PC-9 (cell line): ENCODE results near the gene SLCO6A1. TPM values are rescaled to one million over a fixed set of nuclear protein-coding genes. Genes with fewer than 3 reads are reported as not detected.

Experiments used
- BruUV-seq: library from RNA; stranded (reverse); fragments of 400-500 nt; replicated peaks from 2 replicates; lab custom pipeline; 2021; lab: Mats Ljungman, UMichigan
- CTCF ChIA-PET: fragments of 300-600 bp; sonication (Branson Sonifier 250); formaldehyde crosslinking; loops from one replicate; lab custom pipeline; 2022; ENCODE audit warnings: antibody characterized with exemption; lab: Charles Lee
- POLR2A ChIA-PET: fragments of 300-600 bp; sonication (Branson Sonifier 250); formaldehyde crosslinking; loops from one replicate; lab custom pipeline; 2022; ENCODE audit warnings: antibody characterized with exemption; ENCODE audit not compliant: unreplicated experiment; lab: Charles Lee
- DNase-seq, 2 experiments: peaks; one replicate each; pipeline versions ENCODE4 v3.0.0 to v3.0.0-alpha.2; 2015 to 2022; ENCODE audit warnings: mixed read lengths in 1 of 2
- H2AFZ ChIP-seq: fragments of 200-600 bp; sonication (generic); 2 replicates; pipeline ENCODE4 v1.8.1; 2017; ENCODE audit warnings: antibody characterized with exemption
- H3F3A ChIP-seq: fragments of 200-600 bp; sonication (generic); 2 replicates; pipeline ENCODE4 v1.8.1; 2017; ENCODE audit warnings: antibody characterized with exemption, mild to moderate bottlenecking, low read depth; ENCODE audit not compliant: insufficient read depth
- H3K27ac ChIP-seq: fragments of 200-600 bp; sonication (generic); 2 replicates; pipeline ENCODE4 v1.6.1; 2016; ENCODE audit warnings: mixed run types
- H3K27me3 ChIP-seq: fragments of 200-600 bp; sonication (generic); 2 replicates; pipeline ENCODE4 v1.6.1; 2016; ENCODE audit warnings: low read depth, mixed run types; ENCODE audit not compliant: insufficient read depth
- H3K36me3 ChIP-seq: fragments of 200-600 bp; sonication (generic); 2 replicates; pipeline ENCODE4 v1.6.1; 2016; ENCODE audit warnings: low read depth, mixed run types
- H3K4me1 ChIP-seq: fragments of 200-600 bp; sonication (generic); replicated peaks from 2 replicates; pipeline ENCODE4 v1.6.1; 2016; ENCODE audit warnings: mixed run types; ENCODE audit not compliant: insufficient read depth
- H3K4me2 ChIP-seq: fragments of 200-600 bp; sonication (generic); 2 replicates; pipeline ENCODE4 v1.6.1; 2017; ENCODE audit warnings: mixed run types
- H3K4me3 ChIP-seq: fragments of 200-600 bp; sonication (generic); 2 replicates; pipeline ENCODE4 v1.6.1; 2016; ENCODE audit warnings: mixed run types
- H3K79me2 ChIP-seq: fragments of 200-600 bp; sonication (generic); 2 replicates; pipeline ENCODE4 v1.6.1; 2017; ENCODE audit warnings: low read depth, mixed run types
- H3K9me2 ChIP-seq: fragments of 200-600 bp; sonication (generic); 2 replicates; pipeline ENCODE4 v1.8.1; 2017; ENCODE audit warnings: mild to moderate bottlenecking; ENCODE audit not compliant: insufficient read depth
- H3K9me3 ChIP-seq: fragments of 200-600 bp; sonication (generic); 2 replicates; pipeline ENCODE4 v1.8.1; 2016; ENCODE audit warnings: low read depth; ENCODE audit not compliant: insufficient read depth
- H4K20me1 ChIP-seq: fragments of 200-600 bp; sonication (generic); 2 replicates; pipeline ENCODE4 v1.8.1; 2017; ENCODE audit not compliant: insufficient read depth
- CTCF ChIP-seq: fragments of 200-600 bp; sonication (generic); conservative IDR thresholded peaks from 2 replicates; pipeline ENCODE4 v1.6.1; 2017; ENCODE audit warnings: mixed run types, antibody characterized with exemption, mild to moderate bottlenecking, moderate library complexity
- EZH2 ChIP-seq: fragments of 200-600 bp; sonication (generic); IDR thresholded peaks from 2 replicates; pipeline ENCODE4 v1.8.0; 2017; ENCODE audit warnings: antibody characterized with exemption, low read depth
- intact Hi-C: fragments of 100-400 bp; cut with micrococcal nuclease; formaldehyde crosslinking; loops from one replicate; pipeline ENCODE4 v1.10.0; 2022; ENCODE audit not compliant: unreplicated experiment
- total RNA-seq: library from RNA; stranded (reverse); gene quantifications from 2 replicates; pipeline ENCODE4 v1.2.3, GENCODE V29; 2021

The SLCO6A1 gene
- total RNA-seq, 1 experiment from 2014 or later: not detected

DNA sequence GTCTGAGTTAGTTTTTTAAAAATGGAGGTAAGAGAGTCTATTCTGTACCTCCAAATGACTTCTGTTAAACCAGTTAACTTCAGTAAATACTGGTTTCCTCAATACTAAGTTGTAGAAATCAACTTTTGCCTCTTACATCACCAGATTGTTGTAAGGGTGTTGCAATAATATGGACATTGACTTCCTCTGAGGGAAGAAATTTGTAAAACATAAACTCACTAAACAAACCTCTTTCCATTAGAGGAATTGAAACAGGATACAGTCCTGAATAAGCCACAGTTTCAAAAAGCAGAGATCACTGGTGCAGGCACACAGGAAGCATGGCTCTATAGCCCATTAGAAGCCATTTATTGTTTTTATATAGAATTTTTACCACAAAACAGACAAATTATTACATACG, 32.7 kb upstream of the SLCO6A1 start:
- no peaks in the 10 kb centered on the region for H3F3A ChIP-seq
- no peak overlapping the region for H2AFZ ChIP-seq
- ChIA-PET CTCF (no interaction called here), POLR2A (interaction anchor here (0.7 kb wide), 1 partner anchor 667 kb away, joined by 7 read pairs; no protein-coding TSS in a partner anchor)
- no peak overlapping the region for H3K4me3 ChIP-seq
- BruUV-seq: no TSS peak
- no peak for DNase-seq
- no peaks in the 10 kb centered on the region for H3K4me1 ChIP-seq
- no peaks in the 10 kb centered on the region; the same call in 1 of the 2 replicates for H3K9me2 ChIP-seq
- no peak overlapping the region for H3K27ac ChIP-seq
- no peaks in the 10 kb centered on the region for H3K27me3 ChIP-seq
- H3K36me3 ChIP-seq: no peaks in the 10 kb centered on the region
- H4K20me1 ChIP-seq: no peaks in the 10 kb centered on the region
- intact Hi-C loops: no loop called here
- TF ChIP-seq EZH2 (no peak), CTCF (no peak)
- no peak overlapping the region for H3K4me2 ChIP-seq
- H3K9me3 ChIP-seq: no peaks in the 10 kb centered on the region
- no peaks in the 10 kb centered on the region for H3K79me2 ChIP-seq

DNA sequence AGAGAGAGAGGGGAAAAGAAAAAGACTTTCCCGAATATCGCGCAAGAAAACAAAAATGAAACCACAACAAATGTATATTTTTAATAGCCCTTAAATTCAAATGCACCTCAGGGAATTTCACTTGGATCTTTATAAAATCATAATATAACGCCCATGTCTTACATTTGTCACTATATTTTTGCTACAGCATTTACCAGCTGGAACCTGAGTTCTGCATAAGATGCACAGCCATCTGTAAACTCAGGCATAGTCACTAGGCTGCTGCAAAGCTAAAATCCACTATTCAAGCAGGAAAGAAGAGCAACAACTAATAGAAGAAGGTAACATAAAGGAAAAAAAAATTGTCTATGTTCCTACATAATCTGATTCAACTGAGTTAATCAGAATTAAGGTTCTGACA, 30.6 kb upstream of the SLCO6A1 start:
- Histone ChIP-seq H3K27ac (no peak overlapping the region), H3K4me2 (no peak overlapping the region), H3K36me3 (no peaks in the 10 kb centered on the region), H3K79me2 (no peaks in the 10 kb centered on the region), H3K4me3 (no peak overlapping the region), H4K20me1 (no peaks in the 10 kb centered on the region), H3K4me1 (no peaks in the 10 kb centered on the region), H2AFZ (no peak overlapping the region; the same call in 1 of the 2 replicates), H3K9me2 (no peaks in the 10 kb centered on the region; the same call in 1 of the 2 replicates), H3K9me3 (no peaks in the 10 kb centered on the region), H3K27me3 (no peaks in the 10 kb centered on the region), H3F3A (no peaks in the 10 kb centered on the region)
- intact Hi-C loops: no loop called here
- no TSS peak for BruUV-seq
- no peak for DNase-seq
- TF ChIP-seq CTCF (no peak), EZH2 (no peak)
- POLR2A ChIA-PET: no interaction called here
- CTCF ChIA-PET: interaction anchor here (0.7 kb wide), 1 partner anchor 285 kb away, joined by 4 read pairs; no protein-coding TSS in a partner anchor

- H3K4me2 ChIP-seq: no peak overlapping the region
- no peaks in the 10 kb centered on the region; the same call in 1 of the 2 replicates for H3K9me2 ChIP-seq
- H3K27me3 ChIP-seq: no peaks in the 10 kb centered on the region
- DNase-seq: no peak
- CTCF ChIA-PET: interaction anchor here (0.7 kb wide), 1 partner anchor 286 kb away, joined by 4 read pairs; no protein-coding TSS in a partner anchor
- no peak overlapping the region for H3K27ac ChIP-seq
- H3K79me2 ChIP-seq: no peaks in the 10 kb centered on the region
- H3K9me3 ChIP-seq: no peaks in the 10 kb centered on the region
- intact Hi-C loops: no loop called here
- no peaks in the 10 kb centered on the region for H4K20me1 ChIP-seq
- H3K36me3 ChIP-seq: no peaks in the 10 kb centered on the region
- no peak overlapping the region for H3K4me3 ChIP-seq
- TF ChIP-seq CTCF (no peak), EZH2 (no peak)
- H2AFZ ChIP-seq: no peak overlapping the region; the same call in 1 of the 2 replicates
- no TSS peak for BruUV-seq
- POLR2A ChIA-PET: no interaction called here
- no peaks in the 10 kb centered on the region for H3F3A ChIP-seq
- no peaks in the 10 kb centered on the region for H3K4me1 ChIP-seq
Measured at GRCh38 chr5:102529031-102529430, 30.2 kb upstream of the SLCO6A1 start.
